Spleen (tissue), 11 donors: Measurements from ENCODE around the gene P4HB. TPM values are rescaled to one million over a fixed set of nuclear protein-coding genes. Genes with fewer than 3 reads are reported as not detected.

ENCODE experiments used
- DNase-seq: peaks from one replicate; pipeline ENCODE4 v3.0.0-alpha.2; 2020
- H3K27ac ChIP-seq, 8 donors: fragments of 200-600 bp; sonication (generic) in 7 of 8; 1 replicate in 4 of 8; 2 replicates in 4 of 8; pipeline versions ENCODE4 v1.5.0 to v1.8.0; 2016 to 2021; ENCODE audit warnings: inconsistent platforms in 4 of 8, mild to moderate bottlenecking in 4 of 8, moderate library complexity in 1 of 8
- H3K27me3 ChIP-seq, 7 donors: fragments of 200-600 bp; sonication (generic) in 6 of 7; replicated peaks in 1 of 7; 1 replicate in 4 of 7; 2 replicates in 3 of 7; pipeline versions ENCODE4 v1.5.0 to v1.8.0; 2016 to 2021; ENCODE audit warnings: inconsistent platforms in 3 of 7, mild to moderate bottlenecking in 1 of 7
- H3K36me3 ChIP-seq, 6 donors: fragments of 200-600 bp; sonication (generic) in 5 of 6; 1 replicate in 4 of 6; 2 replicates in 2 of 6; pipeline versions ENCODE4 v1.5.0 to v1.8.0; 2016 to 2021; ENCODE audit warnings: inconsistent platforms in 2 of 6
- H3K4me1 ChIP-seq, 6 donors: fragments of 200-600 bp; sonication (generic) in 5 of 6; 1 replicate in 3 of 6; 2 replicates in 3 of 6; pipeline versions ENCODE4 v1.5.0 to v1.8.0; 2016 to 2021; ENCODE audit warnings: inconsistent platforms in 3 of 6
- H3K4me3 ChIP-seq, 8 donors: fragments of 200-600 bp; sonication (generic) in 7 of 8; 1 replicate in 4 of 8; 2 replicates in 4 of 8; pipeline versions ENCODE4 v1.5.0 to v1.8.0; 2016 to 2021; ENCODE audit warnings: inconsistent platforms in 4 of 8, mild to moderate bottlenecking in 4 of 8, moderate library complexity in 2 of 8
- H3K9me3 ChIP-seq, 8 donors: fragments of 200-600 bp; sonication (generic) in 7 of 8; 1 replicate in 4 of 8; 2 replicates in 4 of 8; pipeline versions ENCODE4 v1.5.0 to v1.8.0; 2016 to 2021; ENCODE audit warnings: inconsistent platforms in 4 of 8
- CTCF ChIP-seq, 11 experiments: fragments of 200-600 bp in 7 of 11; fragments of 450-650 bp in 4 of 11; sonication (generic) in 4 of 11; IDR thresholded peaks in 8 of 11; conservative IDR thresholded peaks in 3 of 11; 1 replicate in 7 of 11; 2 replicates in 4 of 11; pipeline versions ENCODE4 v1.4.0 to v1.8.0; 2016 to 2021; ENCODE audit warnings: antibody characterized with exemption in 11 of 11, inconsistent platforms in 4 of 11, mild to moderate bottlenecking in 1 of 11
- POLR2A ChIP-seq, 3 donors: fragments of 450-650 bp; IDR thresholded peaks; one replicate each; pipeline ENCODE4 v1.5.1; 2017; ENCODE audit warnings: antibody characterized with exemption in 3 of 3, mild to moderate bottlenecking in 1 of 3
- POLR2AphosphoS5 ChIP-seq, 3 donors: sonication (generic); formaldehyde crosslinking; IDR thresholded peaks; one replicate each; pipeline ENCODE4 v1.5.1; 2017; ENCODE audit warnings: antibody characterized with exemption in 3 of 3
- WGBS, 5 donors: extraction: QIAGEN DNeasy Blood & Tissue Kit in 3 of 5; methylation state at CpG; one replicate each; pipeline versions ENCODE4 v1.1.5 to v1.1.7; 2013 to 2018; 5-methylcytosine and 5-hydroxymethylcytosine counted together
- intact Hi-C: fragments of 100-400 bp; cut with DNase I; formaldehyde crosslinking; loops from one replicate; pipeline ENCODE4 v1.15.0; 2023; ENCODE audit warnings: low total_unique reads
- polyA plus RNA-seq, 3 donors: library from polyadenylated mRNA; stranded (reverse); fragments of 200-250 nt; gene quantifications; one replicate each; pipeline ENCODE4 v1.2.1, GENCODE V29; 2013
- total RNA-seq, 7 donors: library from RNA; depleted of rRNA in 3 of 7; stranded (reverse); fragments of >200 nt in 3 of 7; fragmentation: NEBNext Ultra II Directional in 4 of 7; extraction: Animal tissue kit (Norgen Biotek cat#: 25700) in 4 of 7; gene quantifications; one replicate each; pipeline versions ENCODE4 v1.1.0 to v1.2.1, GENCODE V29; 2016 to 2021
- donor health status: healthy with polysubstance abuse.
- donor health status: DM: no; HTN: no; CAD: no; lungs with moderate emphysema.
- donor health status: DM: no; HTN: no; CAD: no.
- donor health status: Bipolar disorder and iron deficiency.
- donor health status: healthy.
- donor health status: DM: no; HTN: no; CAD: no.
- donor health status: DM: yes; HTN: yes; CAD: no.

P4HB gene
- total and polyA plus RNA-seq, 10 donors, result 161 to 1,208 (median 646) TPM

GRCh38 chr17:81832608-81833159, 27.7 kb downstream of the P4HB start:
- WGBS, 5 donors, result 0 to 1% (median 0%) methylated on average over 25 to 65 of the region's 65 CpGs
- Histone ChIP-seq H3K4me3 (peak overlapping the region; percentile 74 to 93 (median 84)), H3K36me3 (peaks cover 0 to 8% (median 0%) of the 10 kb centered on the region in 6 donors), H3K27ac (peak overlapping the region; percentile 70 to 95 (median 88)), H3K27me3 (no peaks in the 10 kb centered on the region), H3K9me3 (no peaks in the 10 kb centered on the region), H3K4me1 (peaks cover 17 to 73% (median 44%) of the 10 kb centered on the region in 6 donors)
- TF ChIP-seq POLR2A (IDR thresholded peaks at IDR 0.05), result no peak
- TF ChIP-seq POLR2AphosphoS5 (IDR thresholded peaks at IDR 0.05), result peak in 1 of 3 donors; percentile 52
- intact Hi-C loops, result no loop called here
- peak; percentile 91 for DNase-seq

DNA sequence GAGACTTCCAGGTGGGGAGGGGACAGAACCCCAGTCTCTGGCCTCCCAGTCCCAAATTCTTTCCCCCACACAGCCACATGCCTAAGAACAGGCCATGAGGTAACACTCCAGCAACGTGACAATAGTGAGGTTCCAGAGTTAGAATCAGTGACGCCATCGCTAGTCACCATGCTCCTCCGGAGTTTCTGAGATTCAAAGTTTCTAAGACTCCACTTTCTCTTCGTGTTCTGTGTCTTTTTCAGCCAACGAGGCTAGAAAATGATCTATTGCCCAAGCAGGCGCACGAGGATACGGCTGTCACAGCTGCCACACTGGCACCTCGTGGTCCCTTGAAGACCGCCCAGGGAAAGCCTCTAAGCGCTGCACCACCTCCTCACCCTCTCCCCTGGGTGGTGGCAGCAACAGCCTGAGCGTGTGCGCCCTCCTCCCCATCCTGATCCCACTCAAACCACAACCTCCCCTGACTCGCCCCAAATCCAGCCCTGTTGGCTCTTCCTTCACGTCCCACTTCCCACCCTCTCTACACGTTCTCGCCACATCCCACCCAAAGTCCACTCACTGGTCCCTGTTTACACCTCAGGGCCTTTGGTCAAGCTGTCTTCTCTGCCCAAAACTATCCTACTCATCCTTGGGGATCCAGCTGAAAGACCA, 28.3 kb downstream of the P4HB start:
- Histone ChIP-seq H3K27ac (peak overlapping the region; percentile 70 to 95 (median 88)), H3K27me3 (no peaks in the 10 kb centered on the region), H3K4me1 (peaks cover 17 to 68% (median 44%) of the 10 kb centered on the region in 6 donors), H3K4me3 (peak overlapping the region; percentile 74 to 93 (median 84)), H3K36me3 (peaks cover 0 to 8% (median 0%) of the 10 kb centered on the region in 6 donors), H3K9me3 (no peaks in the 10 kb centered on the region)
- intact Hi-C loops, result no loop called here
- WGBS, 5 donors, result 14 to 24% (median 17%) methylated on average over 18 of the region's 18 CpGs
- peak; percentile 83 for DNase-seq
- TF ChIP-seq POLR2A (IDR thresholded peaks at IDR 0.05) (no peak), POLR2AphosphoS5 (IDR thresholded peaks at IDR 0.05) (peak in 1 of 3 donors; percentile 15), CTCF (IDR thresholded peaks at IDR 0.05 in 8 of 11, conservative IDR thresholded peaks at IDR 0.05 in 3 of 11) (no peak)

DNA sequence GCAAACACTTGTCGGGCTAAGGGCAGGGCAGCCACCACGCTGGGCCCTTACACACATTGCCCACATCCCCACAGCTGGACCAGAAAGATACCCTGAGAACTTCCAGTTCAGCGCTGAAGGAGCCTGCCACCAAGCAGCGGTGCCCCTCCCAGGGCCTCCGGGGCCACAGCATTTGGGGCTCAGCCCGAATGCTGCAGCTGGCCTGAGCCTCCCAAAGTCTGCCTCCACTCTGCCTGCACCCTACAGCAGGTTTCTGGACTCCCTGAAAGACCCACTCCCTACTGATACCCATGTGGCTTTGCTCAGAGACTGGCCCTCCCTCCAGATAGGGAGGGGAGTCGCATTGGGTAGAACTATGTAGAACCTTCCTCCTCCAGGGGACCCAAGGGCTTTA, 28.8 kb downstream of the P4HB start:
- 53 to 80% (median 78%) methylated on average over 4 to 7 of the region's 7 CpGs for WGBS, 5 donors
- peak; percentile 61 for DNase-seq
- H3K4me3 ChIP-seq, result peak overlapping the region in 3 of 8 donors; percentile 74 to 93 (median 92)
- peaks cover 0 to 8% (median 0%) of the 10 kb centered on the region in 6 donors for H3K36me3 ChIP-seq
- TF ChIP-seq CTCF (IDR thresholded peaks at IDR 0.05 in 8 of 11, conservative IDR thresholded peaks at IDR 0.05 in 3 of 11) (no peak), POLR2AphosphoS5 (IDR thresholded peaks at IDR 0.05) (no peak), POLR2A (IDR thresholded peaks at IDR 0.05) (no peak)
- peak overlapping the region in 5 of 8 donors; percentile 85 to 95 (median 91) for H3K27ac ChIP-seq
- no peaks in the 10 kb centered on the region for H3K9me3 ChIP-seq
- intact Hi-C loops, result no loop called here
- no peaks in the 10 kb centered on the region for H3K27me3 ChIP-seq
- peaks cover 17 to 67% (median 44%) of the 10 kb centered on the region in 6 donors for H3K4me1 ChIP-seq

GRCh38 chr17:81829858-81830257, 30.5 kb downstream of the P4HB start:
- no peak for TF ChIP-seq POLR2A (IDR thresholded peaks at IDR 0.05)
- TF ChIP-seq POLR2AphosphoS5 (IDR thresholded peaks at IDR 0.05), result no peak
- TF ChIP-seq CTCF (IDR thresholded peaks at IDR 0.05 in 8 of 11, conservative IDR thresholded peaks at IDR 0.05 in 3 of 11), result no peak
- no peak for DNase-seq
- no peaks in the 10 kb centered on the region for H3K27me3 ChIP-seq
- intact Hi-C loops, result no loop called here
- H3K36me3 ChIP-seq, result peaks cover 0 to 12% (median 0%) of the 10 kb centered on the region in 6 donors
- WGBS, 5 donors, result 84 to 96% (median 90%) methylated on average over 5 to 6 of the region's 6 CpGs
- no peak overlapping the region for H3K27ac ChIP-seq
- no peak overlapping the region for H3K4me3 ChIP-seq
- H3K9me3 ChIP-seq, result no peaks in the 10 kb centered on the region
- peaks cover 17 to 75% (median 47%) of the 10 kb centered on the region in 6 donors for H3K4me1 ChIP-seq
